NCI-H146 treated with DMSO at 0.1 percent for 48 hours (cell line): ENCODE measurements around the gene RALGDS.
A peak's percentile ranks its signal among the peaks of the same experiment; 100 is the strongest.
"Not testable (repeated sequence)": the region's sequence is repeated elsewhere in the genome, so short reads cannot be mapped to it uniquely, and the experiment has no call there.

ENCODE experiments used
- DNase-seq: peaks from one replicate; lab custom pipeline; 2025; ENCODE audit not compliant: unreplicated experiment; lab: John Stamatoyannopoulos, UW

Gene RALGDS

GRCh38 chr9:133090187-133090586, 30.9 kb downstream of the RALGDS start:
- no peak for DNase-seq

- DNase-seq, result no peak
These were observed 31.8 kb downstream of the RALGDS start for GRCh38 chr9:133089271-133089671.

GRCh38 chr9:133088756-133089155, 32.3 kb downstream of the RALGDS start:
- no peak for DNase-seq

- DNase-seq, result no peak
These were observed 32.8 kb downstream of the RALGDS start for GRCh38 chr9:133088146-133088750.

- DNase-seq, result no peak
These were observed 33.5 kb downstream of the RALGDS start for GRCh38 chr9:133087429-133088145.

GRCh38 chr9:133086894-133087293, 34.1 kb downstream of the RALGDS start:
- DNase-seq, result no peak

GRCh38 chr9:133086212-133086860, 34.7 kb downstream of the RALGDS start:
- DNase-seq, result not testable (repeated sequence)

GRCh38 chr9:133083688-133084087, 37.4 kb downstream of the RALGDS start:
- DNase-seq, result not testable (repeated sequence)

GRCh38 chr9:133081957-133082644, 38.9 kb downstream of the RALGDS start:
- DNase-seq, result peak; percentile 43

- DNase-seq, result not testable (repeated sequence)
These were observed 40.0 kb downstream of the RALGDS start for GRCh38 chr9:133080786-133081779.

- DNase-seq, result no peak
These were observed 40.9 kb downstream of the RALGDS start for GRCh38 chr9:133080161-133080560.

GRCh38 chr9:133078486-133078885, 42.6 kb downstream of the RALGDS start:
- DNase-seq, result no peak

GRCh38 chr9:133076691-133077090, 44.3 kb downstream of the RALGDS start:
- DNase-seq, result no peak

- DNase-seq, result no peak
These were observed 45.0 kb downstream of the RALGDS start for GRCh38 chr9:133075925-133076630.

- no peak for DNase-seq
These were observed 46.9 kb downstream of the RALGDS start for GRCh38 chr9:133074111-133074651.

GRCh38 chr9:133073086-133074014, 47.7 kb downstream of the RALGDS start:
- no peak for DNase-seq

- not testable (repeated sequence) for DNase-seq
These were observed 48.8 kb downstream of the RALGDS start for GRCh38 chr9:133072210-133072609.

- DNase-seq, result no peak
These were observed 49.4 kb downstream of the RALGDS start for GRCh38 chr9:133071484-133072150.
